Smooth muscle cell (in vitro differentiated cells): ENCODE results near the gene COL9A3. TPM values are rescaled to one million over a fixed set of nuclear protein-coding genes. Genes with fewer than 3 reads are reported as not detected.

Experiments used
- DNase-seq: peaks from one replicate; lab custom pipeline; 2025; ENCODE audit not compliant: unreplicated experiment; lab: John Stamatoyannopoulos, UW
- H2AFZ ChIP-seq: fragments of 200-600 bp; sonication (generic); 2 replicates; pipeline ENCODE4 v1.6.0; 2016; ENCODE audit warnings: antibody characterized with exemption, low read depth, mild to moderate bottlenecking
- H3F3A ChIP-seq: fragments of 200-600 bp; sonication (generic); 2 replicates; pipeline ENCODE4 v1.6.0; 2017; ENCODE audit warnings: antibody characterized with exemption, low read depth
- H3K27ac ChIP-seq: fragments of 200-600 bp; sonication (generic); 2 replicates; pipeline ENCODE4 v1.5.1; 2016; ENCODE audit warnings: low read depth, mild to moderate bottlenecking
- H3K27me3 ChIP-seq: fragments of 200-600 bp; sonication (generic); 2 replicates; pipeline ENCODE4 v1.6.1; 2016; ENCODE audit warnings: low read depth, mild to moderate bottlenecking
- H3K36me3 ChIP-seq: fragments of 200-600 bp; sonication (generic); 2 replicates; pipeline ENCODE4 v1.5.1; 2016; ENCODE audit warnings: low read depth
- H3K4me1 ChIP-seq: fragments of 200-600 bp; sonication (generic); 2 replicates; pipeline ENCODE4 v1.5.1; 2016; ENCODE audit warnings: low read depth
- H3K4me2 ChIP-seq: fragments of 200-600 bp; sonication (generic); 2 replicates; pipeline ENCODE4 v1.6.0; 2016; ENCODE audit warnings: mild to moderate bottlenecking
- H3K4me3 ChIP-seq: fragments of 200-600 bp; sonication (generic); 2 replicates; pipeline ENCODE4 v1.5.1; 2016; ENCODE audit warnings: mild to moderate bottlenecking
- H3K79me2 ChIP-seq: fragments of 200-600 bp; sonication (generic); 2 replicates; pipeline ENCODE4 v1.6.0; 2016; ENCODE audit warnings: low read depth, mild to moderate bottlenecking
- H3K9ac ChIP-seq: fragments of 200-600 bp; sonication (generic); 2 replicates; pipeline ENCODE4 v1.6.0; 2016; ENCODE audit warnings: low read depth
- H3K9me3 ChIP-seq: fragments of 200-600 bp; sonication (generic); replicated peaks from 2 replicates; pipeline ENCODE4 v1.5.1; 2016; ENCODE audit warnings: low read depth
- H4K20me1 ChIP-seq: fragments of 200-600 bp; sonication (generic); 2 replicates; pipeline ENCODE4 v1.6.0; 2016; ENCODE audit warnings: low read depth
- WGBS: methylation state at CpG from one replicate; pipeline ENCODE4 v1.1.7; 2016; ENCODE audit warnings: low lambda C conversion rate; 5-methylcytosine and 5-hydroxymethylcytosine counted together
- polyA plus RNA-seq: library from polyadenylated mRNA; unstranded; fragments of >200 nt; fragmentation: Nextera tagmentation; extraction: Ambion mirVana; gene quantifications from 2 replicates; pipeline ENCODE4 v1.2.1, GENCODE V29; 2016
- total RNA-seq: library from RNA; depleted of rRNA; stranded (reverse); fragments of >200 nt; gene quantifications from 2 replicates; pipeline ENCODE4 v1.2.3, GENCODE V29; 2014
- TF ChIP-seq, protein P1 (sequence below): fragments of 200-600 bp; sonication (generic); IDR thresholded peaks from 2 replicates; pipeline ENCODE4 v1.5.1; 2017; ENCODE audit warnings: borderline replicate concordance, mild to moderate bottlenecking, antibody characterized with exemption; ENCODE audit not compliant: insufficient read depth, poor library complexity, severe bottlenecking

COL9A3 gene
- total and polyA plus RNA-seq, 2 experiments from 2014 or later, result 23.0 to 77.4 TPM

DNA sequence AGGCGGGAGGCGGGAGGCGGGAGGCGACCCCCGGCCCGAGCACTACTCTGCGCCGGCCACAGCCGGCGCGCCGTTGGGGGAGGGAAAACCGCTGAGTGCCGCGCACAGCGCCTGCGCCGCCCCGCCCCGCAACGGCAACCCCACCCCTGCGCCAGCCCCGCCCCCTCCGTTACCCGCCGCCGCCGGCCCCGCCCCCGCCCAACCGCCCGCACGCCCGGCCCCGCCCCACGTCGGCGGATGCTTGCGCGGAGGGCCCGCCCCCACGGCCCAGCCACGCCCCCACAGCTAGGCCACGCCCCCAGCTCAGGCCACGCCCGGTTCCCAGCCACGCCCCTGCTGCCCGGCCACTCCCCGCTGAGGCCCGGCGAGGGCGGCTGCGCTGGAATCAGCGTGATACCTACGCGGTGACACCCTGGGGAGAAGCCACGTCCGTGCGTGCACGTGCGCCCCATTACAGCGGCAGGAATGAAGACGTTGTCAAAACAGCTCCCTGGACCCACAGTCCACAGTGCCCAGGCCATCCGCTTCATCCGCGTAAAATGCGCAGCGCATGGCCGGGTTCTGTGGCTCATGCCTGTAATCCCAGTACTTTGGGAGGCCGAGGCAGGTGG, 45.0 kb downstream of the COL9A3 start, which contains the start of gene TCFL5:
TCFL5 (minus strand) TSS at position 97 of the 611 bp plus-strand sequence. CDS start 152 bp downstream, outside the sequence.
- Histone ChIP-seq H3K36me3 (no peaks in the 10 kb centered on the region), H4K20me1 (peaks cover 23% of the 10 kb centered on the region), H3K9me3 (no peaks in the 10 kb centered on the region), H3K27me3 (no peaks in the 10 kb centered on the region), H3F3A (no peaks in the 10 kb centered on the region), H3K9ac (peak within 1 kb of the TSS; percentile 53), H3K4me2 (peak within 1 kb of the TSS; percentile 80), H3K27ac (peak within 1 kb of the TSS; percentile 94), H2AFZ (no peak within 1 kb of the TSS), H3K79me2 (peaks cover 18% of the 10 kb centered on the region), H3K4me1 (peaks cover 15% of the 10 kb centered on the region), H3K4me3 (peak within 1 kb of the TSS; percentile 46)
- TF ChIP-seq, protein P1, sequence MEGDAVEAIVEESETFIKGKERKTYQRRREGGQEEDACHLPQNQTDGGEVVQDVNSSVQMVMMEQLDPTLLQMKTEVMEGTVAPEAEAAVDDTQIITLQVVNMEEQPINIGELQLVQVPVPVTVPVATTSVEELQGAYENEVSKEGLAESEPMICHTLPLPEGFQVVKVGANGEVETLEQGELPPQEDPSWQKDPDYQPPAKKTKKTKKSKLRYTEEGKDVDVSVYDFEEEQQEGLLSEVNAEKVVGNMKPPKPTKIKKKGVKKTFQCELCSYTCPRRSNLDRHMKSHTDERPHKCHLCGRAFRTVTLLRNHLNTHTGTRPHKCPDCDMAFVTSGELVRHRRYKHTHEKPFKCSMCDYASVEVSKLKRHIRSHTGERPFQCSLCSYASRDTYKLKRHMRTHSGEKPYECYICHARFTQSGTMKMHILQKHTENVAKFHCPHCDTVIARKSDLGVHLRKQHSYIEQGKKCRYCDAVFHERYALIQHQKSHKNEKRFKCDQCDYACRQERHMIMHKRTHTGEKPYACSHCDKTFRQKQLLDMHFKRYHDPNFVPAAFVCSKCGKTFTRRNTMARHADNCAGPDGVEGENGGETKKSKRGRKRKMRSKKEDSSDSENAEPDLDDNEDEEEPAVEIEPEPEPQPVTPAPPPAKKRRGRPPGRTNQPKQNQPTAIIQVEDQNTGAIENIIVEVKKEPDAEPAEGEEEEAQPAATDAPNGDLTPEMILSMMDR, result no peak
- peak; percentile 94 for DNase-seq
- 15% methylated on average over 38 of the region's 70 CpGs for WGBS

DNA sequence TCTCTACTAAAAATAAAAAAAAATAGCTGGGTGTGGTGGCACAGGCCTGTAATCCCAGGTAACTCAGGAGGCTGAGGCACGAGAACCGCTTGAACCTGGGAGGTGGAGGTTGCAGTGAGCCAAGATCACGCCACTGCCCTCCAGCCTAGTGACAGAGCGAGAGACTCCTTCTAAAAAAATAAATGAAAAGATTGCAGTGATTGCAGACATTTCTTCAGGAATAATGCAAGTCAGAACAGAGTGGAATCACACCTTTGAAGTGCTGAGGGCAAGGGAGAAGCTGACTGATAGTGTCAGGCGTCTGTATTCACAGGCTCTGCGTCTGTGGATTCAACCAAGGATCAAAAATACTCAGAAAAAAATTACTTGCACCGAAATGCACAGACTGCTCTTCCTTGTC, 47.4 kb downstream of the COL9A3 start:
- no peaks in the 10 kb centered on the region for H3K27me3 ChIP-seq
- no peaks in the 10 kb centered on the region for H3K36me3 ChIP-seq
- WGBS, result 97% methylated on average over 7 of the region's 7 CpGs

DNA sequence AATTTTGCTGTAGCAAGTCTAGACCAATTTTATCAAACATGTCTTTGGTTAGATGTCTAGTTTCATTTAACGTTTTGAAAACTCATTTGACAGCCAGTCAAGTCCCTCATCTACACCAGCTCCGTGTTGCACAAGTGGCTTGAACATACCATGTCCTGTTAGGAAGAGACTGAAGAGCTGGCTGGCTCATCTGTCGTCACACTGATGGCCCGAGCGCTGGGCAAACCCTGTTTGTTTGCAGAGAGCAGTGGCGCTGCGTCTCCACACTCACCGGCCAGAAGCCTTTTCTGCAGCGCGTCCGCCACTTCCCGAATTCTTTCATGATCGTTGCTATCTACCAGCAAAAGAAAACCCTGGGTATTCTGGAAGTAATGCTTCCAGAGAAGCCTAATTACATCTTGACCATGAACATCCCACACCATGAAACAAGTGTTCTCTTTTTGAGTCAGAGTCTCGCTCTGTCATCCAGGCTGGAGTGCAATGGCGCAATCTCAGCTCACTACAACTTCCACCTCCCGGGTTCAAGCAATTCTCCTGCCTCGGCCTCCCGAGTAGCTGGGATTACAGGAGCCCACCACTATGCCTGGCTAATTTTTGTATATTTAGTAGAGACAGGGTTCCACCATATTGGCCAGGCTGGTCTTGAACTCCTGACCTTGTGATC, 55.5 kb downstream of the COL9A3 start:
- Histone ChIP-seq H3K9ac (no peak overlapping the region), H2AFZ (no peak overlapping the region)
- 87% methylated on average over 18 of the region's 18 CpGs for WGBS

More for the DNA sequence above, 47.4 kb downstream of the COL9A3 start:
- H3K4me1 ChIP-seq, result peaks cover 15% of the 10 kb centered on the region
- H3K4me3 ChIP-seq, result no peak overlapping the region
- H4K20me1 ChIP-seq, result peaks cover 9% of the 10 kb centered on the region
- H3F3A ChIP-seq, result no peaks in the 10 kb centered on the region
- TF ChIP-seq, protein P1, result no peak
- no peak overlapping the region for H3K27ac ChIP-seq
- H3K4me2 ChIP-seq, result no peak overlapping the region
- H2AFZ ChIP-seq, result no peak overlapping the region
- no peaks in the 10 kb centered on the region for H3K9me3 ChIP-seq
- peaks cover 9% of the 10 kb centered on the region for H3K79me2 ChIP-seq
- no peak for DNase-seq
- no peak overlapping the region for H3K9ac ChIP-seq

More for the DNA sequence above, 55.5 kb downstream of the COL9A3 start:
- H3K4me2 ChIP-seq, result no peak overlapping the region
- no peaks in the 10 kb centered on the region for H3K9me3 ChIP-seq
- no peaks in the 10 kb centered on the region for H3K36me3 ChIP-seq
- peaks cover 16% of the 10 kb centered on the region for H3F3A ChIP-seq
- H4K20me1 ChIP-seq, result no peaks in the 10 kb centered on the region
- no peak for DNase-seq
- H3K79me2 ChIP-seq, result no peaks in the 10 kb centered on the region
- TF ChIP-seq, protein P1, result no peak
- H3K27ac ChIP-seq, result no peak overlapping the region
- peaks cover 8% of the 10 kb centered on the region for H3K4me1 ChIP-seq
- H3K4me3 ChIP-seq, result no peak overlapping the region
- no peaks in the 10 kb centered on the region for H3K27me3 ChIP-seq
